Suppressor macrophage treated with lipopolysaccharide for 1 hour (primary cell): Measurements from ENCODE around the gene FCAR.
A peak's percentile ranks its signal among the peaks of the same experiment; 100 is the strongest.
"Not testable (repeated sequence)": the region's sequence is repeated elsewhere in the genome, so short reads cannot be mapped to it uniquely, and the experiment has no call there.

Experiments
- DNase-seq, 3 donors: peaks; one replicate each; pipeline ENCODE4 v3.0.0-alpha.2; 2020 to 2022

Gene FCAR

GRCh38 chr19:54873990-54874389 lies at the start of gene FCAR:
TSS of gene FCAR (plus strand) at chr19:54874235. CDS start at chr19:54874290, 55 bp downstream.
- DNase-seq = peak; percentile 87 to 95 (median 94)

- DNase-seq = peak in 2 of 3 donors; percentile 11 to 14
Measured at GRCh38 chr19:54824416-54824815, 49.6 kb upstream of the FCAR start.

GRCh38 chr19:54825326-54825725 lies 48.7 kb upstream of the FCAR start:
- DNase-seq = peak in 2 of 3 donors; percentile 8 to 12

GRCh38 chr19:54828064-54828463 lies 46.0 kb upstream of the FCAR start:
- peak in 2 of 3 donors; percentile 35 to 41 for DNase-seq

- DNase-seq = not testable (repeated sequence)
Measured at GRCh38 chr19:54832496-54832895, 41.5 kb upstream of the FCAR start, which contains the start of gene KIR2DS4. TSS of gene KIR2DS4 (plus strand) at chr19:54832676.

- DNase-seq = not testable (repeated sequence)
Measured at GRCh38 chr19:54835126-54835525, 38.9 kb upstream of the FCAR start.

GRCh38 chr19:54837522-54837921 lies 36.5 kb upstream of the FCAR start:
- peak; percentile 60 to 78 (median 74) for DNase-seq

GRCh38 chr19:54843171-54843570 lies 30.9 kb upstream of the FCAR start:
- DNase-seq = peak in 1 of 3 donors; percentile 21

- not testable (repeated sequence) for DNase-seq
Measured at GRCh38 chr19:54850061-54850640, 23.9 kb upstream of the FCAR start, which contains the start of gene KIR3DL2. TSS of gene KIR3DL2 (plus strand) at chr19:54850443. CDS start at chr19:54850476, 33 bp downstream.

GRCh38 chr19:54850930-54851329 lies 23.1 kb upstream of the FCAR start:
- no peak for DNase-seq

GRCh38 chr19:54851353-54851752 lies 22.7 kb upstream of the FCAR start:
- peak in 1 of 3 donors; percentile 16 for DNase-seq

GRCh38 chr19:54855241-54855640 lies 18.8 kb upstream of the FCAR start:
- peak; percentile 39 to 47 (median 47) for DNase-seq

GRCh38 chr19:54858476-54858875 lies 15.6 kb upstream of the FCAR start:
- DNase-seq = not testable (repeated sequence)

- peak; percentile 69 to 87 (median 78) for DNase-seq
Measured at GRCh38 chr19:54859421-54859820, 14.6 kb upstream of the FCAR start.

GRCh38 chr19:54863459-54863858 lies 10.6 kb upstream of the FCAR start:
- not testable (repeated sequence) for DNase-seq

GRCh38 chr19:54871696-54872095 lies 2.3 kb upstream of the FCAR start:
- DNase-seq = peak in 2 of 3 donors; percentile 57

- peak; percentile 65 to 81 (median 80) for DNase-seq
Measured at GRCh38 chr19:54875506-54875905, 1.5 kb downstream of the FCAR start.

- DNase-seq = peak; percentile 31 to 84 (median 73)
Measured at GRCh38 chr19:54877471-54877870, 3.4 kb downstream of the FCAR start.

- DNase-seq = no peak
Measured at GRCh38 chr19:54881884-54882283, 7.8 kb downstream of the FCAR start.

GRCh38 chr19:54882758-54883157 lies 8.7 kb downstream of the FCAR start:
- DNase-seq = peak; percentile 50 to 75 (median 60)

- DNase-seq = no peak
Measured at GRCh38 chr19:54883228-54883627, 9.2 kb downstream of the FCAR start.

GRCh38 chr19:54888239-54888638 lies 14.2 kb downstream of the FCAR start:
- peak in 1 of 3 donors; percentile 26 for DNase-seq

- no peak for DNase-seq
Measured at GRCh38 chr19:54889566-54889965, 15.5 kb downstream of the FCAR start.

- DNase-seq = no peak
Measured at GRCh38 chr19:54893406-54893805, 19.4 kb downstream of the FCAR start.

GRCh38 chr19:54894106-54894505 lies 20.1 kb downstream of the FCAR start:
- DNase-seq = not testable (repeated sequence)
